Astrocyte of the cerebellum (primary cell): ENCODE data around the gene EPOP.
A peak's percentile ranks its signal among the peaks of the same experiment; 100 is the strongest.

Source experiments
- DNase-seq: peaks from one replicate; pipeline ENCODE4 v3.0.0-alpha.2; 2011; ENCODE audit warnings: low read depth
- H3K4me3 ChIP-seq: 2 replicates; pipeline ENCODE4 v1.5.1; 2011; ENCODE audit warnings: mild to moderate bottlenecking, low read depth, low read length, moderate library complexity
- in situ Hi-C: cut with HindIII; loops from 2 replicates; pipeline ENCODE4 v1.10.0; 2017; ENCODE audit warnings: low sequenced_read_pairs
- TF ChIP-seq, protein P1 (sequence below): IDR thresholded peaks from 2 replicates; pipeline ENCODE4 v1.5.1; 2012; ENCODE audit warnings: low read length, low read depth, moderate library complexity, mild to moderate bottlenecking; ENCODE audit errors: missing control alignments

EPOP gene

DNA sequence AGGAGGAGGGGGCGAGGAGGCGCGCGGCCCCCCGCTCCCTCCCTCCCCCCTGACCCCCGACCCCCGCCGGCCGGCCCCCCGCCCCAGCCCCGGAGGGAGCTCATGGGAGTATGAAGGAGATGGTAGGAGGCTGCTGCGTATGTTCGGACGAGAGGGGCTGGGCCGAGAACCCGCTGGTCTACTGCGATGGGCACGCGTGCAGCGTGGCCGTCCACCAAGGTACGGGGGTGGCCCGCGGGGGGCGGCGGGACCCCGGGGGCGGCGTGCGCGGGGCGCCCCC, 30.7 kb upstream of the EPOP start:
- H3K4me3 ChIP-seq, result peak overlapping the region; percentile 91
- no peak for DNase-seq
- TF ChIP-seq, protein P1, sequence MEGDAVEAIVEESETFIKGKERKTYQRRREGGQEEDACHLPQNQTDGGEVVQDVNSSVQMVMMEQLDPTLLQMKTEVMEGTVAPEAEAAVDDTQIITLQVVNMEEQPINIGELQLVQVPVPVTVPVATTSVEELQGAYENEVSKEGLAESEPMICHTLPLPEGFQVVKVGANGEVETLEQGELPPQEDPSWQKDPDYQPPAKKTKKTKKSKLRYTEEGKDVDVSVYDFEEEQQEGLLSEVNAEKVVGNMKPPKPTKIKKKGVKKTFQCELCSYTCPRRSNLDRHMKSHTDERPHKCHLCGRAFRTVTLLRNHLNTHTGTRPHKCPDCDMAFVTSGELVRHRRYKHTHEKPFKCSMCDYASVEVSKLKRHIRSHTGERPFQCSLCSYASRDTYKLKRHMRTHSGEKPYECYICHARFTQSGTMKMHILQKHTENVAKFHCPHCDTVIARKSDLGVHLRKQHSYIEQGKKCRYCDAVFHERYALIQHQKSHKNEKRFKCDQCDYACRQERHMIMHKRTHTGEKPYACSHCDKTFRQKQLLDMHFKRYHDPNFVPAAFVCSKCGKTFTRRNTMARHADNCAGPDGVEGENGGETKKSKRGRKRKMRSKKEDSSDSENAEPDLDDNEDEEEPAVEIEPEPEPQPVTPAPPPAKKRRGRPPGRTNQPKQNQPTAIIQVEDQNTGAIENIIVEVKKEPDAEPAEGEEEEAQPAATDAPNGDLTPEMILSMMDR, result no peak
- in situ Hi-C loops, result no loop called here

DNA sequence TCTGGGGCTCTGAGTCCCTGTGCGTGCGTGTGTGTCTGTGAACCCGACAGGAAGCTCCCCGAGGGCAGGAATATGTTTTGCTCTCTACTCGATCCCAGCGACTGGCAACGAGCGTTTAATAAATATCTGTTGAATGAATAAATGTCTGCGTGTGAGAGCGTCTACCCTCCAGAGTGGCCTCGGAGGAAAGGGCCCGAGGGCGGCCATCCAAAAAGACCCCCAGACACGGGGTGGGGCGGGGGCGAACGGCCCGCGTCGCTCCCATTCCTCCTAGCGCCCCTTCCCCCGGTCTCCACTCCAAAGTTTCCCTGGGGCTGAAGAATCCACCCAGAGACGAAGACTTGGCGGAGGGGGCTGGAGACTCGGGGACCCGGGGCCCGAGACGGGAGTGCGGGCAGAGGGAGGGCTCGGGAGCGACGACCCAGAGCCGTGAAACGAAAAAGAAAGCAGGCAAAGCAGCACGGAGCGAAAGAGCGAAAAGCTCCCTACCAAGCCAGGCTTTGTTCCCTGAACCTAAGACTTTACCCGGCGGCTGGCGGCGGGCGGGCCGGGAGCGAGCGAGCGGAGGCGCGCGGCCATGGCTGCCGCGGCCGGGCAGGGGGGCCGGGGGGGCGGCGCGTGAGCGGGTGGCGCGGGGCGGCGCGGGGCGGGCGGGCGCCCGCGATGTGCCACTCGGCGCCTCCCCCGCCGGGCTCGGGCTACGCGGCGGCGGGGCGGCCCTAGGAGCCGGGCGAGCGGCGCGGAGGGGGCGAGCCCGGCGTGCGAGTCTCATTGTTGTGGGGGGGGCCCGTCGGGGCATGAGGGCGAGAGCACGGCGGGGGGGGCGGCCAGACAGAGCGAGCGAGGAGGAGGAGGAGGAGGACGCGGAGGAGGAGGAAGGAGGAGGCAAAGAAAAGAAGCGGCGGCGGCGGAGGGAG, 30.1 kb upstream of the EPOP start, which contains the start of gene MLLT6:
MLLT6 (plus strand) TSS at position 668 of the 917 bp plus-strand sequence. CDS start 360 bp downstream, outside the sequence.
- DNase-seq, result peak; percentile 39
- peak within 1 kb of the TSS; percentile 91 for H3K4me3 ChIP-seq
- in situ Hi-C loops, result no loop called here
- TF ChIP-seq, protein P1, result no peak

DNA sequence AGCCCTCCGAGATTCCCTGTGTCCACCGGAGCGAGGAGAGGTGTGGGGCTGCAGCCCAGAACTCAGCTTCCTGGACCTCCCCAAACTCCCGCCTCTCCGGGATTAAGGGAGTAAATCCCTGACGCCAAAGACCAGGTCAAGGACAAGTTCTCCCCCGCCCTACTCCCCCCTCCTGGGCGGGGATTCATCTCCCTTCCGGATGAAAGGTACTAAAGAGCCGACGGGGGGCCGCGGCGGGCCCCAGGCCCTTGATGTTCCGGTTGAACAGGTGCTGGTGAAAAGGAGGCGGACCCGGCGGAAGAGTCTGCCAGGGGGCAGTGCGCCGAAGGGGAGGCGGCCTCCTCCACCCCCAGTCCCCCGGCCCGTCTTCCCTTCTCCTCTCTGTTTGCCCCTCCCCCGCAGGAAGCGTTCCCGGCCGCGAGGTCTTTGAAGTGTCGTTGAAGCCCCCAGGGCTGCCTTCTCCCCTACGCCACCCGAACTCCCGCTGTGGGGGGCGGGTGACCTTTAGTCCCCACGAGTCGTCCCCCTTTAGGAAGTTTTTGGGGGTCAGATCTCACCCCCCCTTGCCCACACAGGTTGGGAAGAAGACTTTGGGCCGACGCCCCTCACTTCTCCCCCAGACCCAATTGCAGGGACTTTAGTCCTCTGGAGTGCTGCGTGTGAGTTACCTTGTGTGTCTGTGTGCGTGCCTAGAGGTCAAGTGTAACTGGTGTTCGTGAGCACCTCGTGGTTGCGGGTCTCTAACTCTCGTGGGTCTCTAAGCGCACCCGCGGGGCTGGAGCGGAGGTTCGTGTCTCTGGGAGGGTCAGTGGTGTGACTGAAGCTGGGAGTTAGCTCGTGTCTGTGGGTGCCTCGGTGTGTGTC, 29.2 kb upstream of the EPOP start:
- in situ Hi-C loops, result no loop called here
- peak overlapping the region; percentile 91 for H3K4me3 ChIP-seq
- TF ChIP-seq, protein P1, result no peak
- DNase-seq, result no peak

DNA sequence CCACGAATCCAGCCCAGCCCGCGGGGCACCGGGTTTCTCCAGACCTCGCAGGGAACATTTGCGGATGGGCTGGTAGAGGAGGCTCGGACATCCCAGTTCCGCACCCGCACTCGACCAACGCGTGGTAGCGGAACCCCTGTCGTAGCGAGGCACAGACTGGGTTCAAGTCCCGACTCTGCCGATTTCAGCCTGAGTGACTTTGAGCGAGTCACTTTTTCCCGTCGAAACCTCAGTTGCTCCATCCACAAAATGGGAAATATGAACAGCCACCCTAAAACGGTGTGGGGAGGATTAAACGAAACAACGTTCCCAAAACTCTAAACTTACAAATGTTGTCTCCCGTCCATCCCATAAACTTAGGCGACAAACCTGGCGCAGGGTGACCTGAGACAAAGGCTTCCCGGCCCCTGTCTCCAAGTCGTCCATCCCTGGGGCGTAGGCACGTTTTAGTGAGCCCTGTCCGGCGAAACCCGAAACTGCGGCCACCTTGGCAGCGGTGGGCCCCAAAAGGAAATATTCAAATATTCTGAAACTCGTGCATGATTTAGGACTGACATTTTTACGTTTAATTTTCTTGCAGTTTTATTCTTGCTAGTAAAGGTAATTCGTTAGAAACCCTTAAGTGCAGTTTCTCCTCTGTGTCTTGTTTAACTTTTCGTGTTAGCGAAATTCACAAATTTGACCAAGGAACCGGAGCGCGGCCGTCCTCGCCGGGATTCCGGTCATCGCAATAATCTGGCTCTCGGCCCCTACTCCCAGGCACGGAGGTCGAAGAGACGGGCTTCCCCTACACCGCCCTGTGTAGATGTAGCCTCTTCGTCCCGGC, 28.4 kb upstream of the EPOP start:
- H3K4me3 ChIP-seq, result peak overlapping the region; percentile 91
- DNase-seq, result no peak
- in situ Hi-C loops, result no loop called here
- TF ChIP-seq, protein P1, result no peak

DNA sequence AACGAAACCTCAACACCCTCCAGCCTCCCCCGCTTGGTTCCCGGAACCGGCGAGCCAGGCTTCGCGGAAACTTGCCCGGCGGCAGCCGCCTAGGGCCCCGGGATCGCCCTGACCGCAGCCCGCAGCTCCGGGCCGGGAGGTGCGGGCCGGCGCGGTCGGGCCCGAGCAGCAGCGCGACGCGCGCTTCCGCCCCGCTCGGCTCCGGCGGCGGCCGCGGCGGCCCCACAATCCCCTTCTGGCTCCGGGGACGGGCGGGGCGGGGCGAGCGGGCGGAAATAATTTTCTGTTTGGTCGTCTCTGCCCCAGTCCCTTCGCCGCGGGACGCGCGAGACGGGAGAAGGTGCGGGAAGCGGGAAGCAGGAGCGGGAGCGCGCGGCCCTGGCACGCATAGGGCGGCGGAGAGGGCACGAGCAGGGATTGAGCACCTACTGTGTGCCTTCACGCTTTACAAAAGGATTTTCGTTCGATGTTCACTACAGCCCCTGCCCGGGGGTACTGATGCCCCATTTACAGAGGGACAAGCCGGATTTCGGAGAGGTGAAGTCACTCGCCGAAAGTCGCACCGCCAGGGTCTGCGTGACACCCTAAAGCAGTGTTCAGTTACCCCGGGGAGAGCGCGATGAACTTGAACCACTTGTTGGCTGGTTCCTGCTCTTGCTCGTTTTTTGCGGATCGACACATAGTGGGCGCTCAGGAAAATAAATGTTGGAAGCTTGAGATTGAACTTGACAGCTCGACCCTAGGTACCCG, 27.6 kb upstream of the EPOP start:
- in situ Hi-C loops, result no loop called here
- DNase-seq, result peak; percentile 37
- H3K4me3 ChIP-seq, result peak overlapping the region; percentile 91
- TF ChIP-seq, protein P1, result no peak
